Measurements from ENCODE around the gene RAB36.

RAB36 gene

DNA sequence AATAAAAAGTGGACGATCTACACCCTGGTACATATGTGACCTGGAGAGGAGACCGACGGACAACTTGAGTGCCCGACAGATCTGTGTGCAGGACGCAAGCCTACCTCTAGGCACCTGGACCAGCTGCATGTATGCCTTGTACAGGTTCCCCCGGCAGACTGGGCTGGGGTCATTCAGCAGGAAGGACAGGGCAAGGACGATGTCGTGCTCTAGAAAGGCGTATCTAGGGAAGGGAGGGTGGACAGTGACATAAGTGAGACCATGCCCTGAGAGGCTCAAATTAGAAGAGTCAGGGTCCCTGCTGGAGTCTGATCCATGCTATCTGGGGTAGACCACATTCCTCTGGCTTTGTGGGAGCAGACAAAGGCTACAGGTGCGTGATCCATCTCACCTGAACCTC, 11.4 kb upstream of the RAB36 start:
- in situ Hi-C loops (cut with MboI; ENCODE audit: low sequenced_read_pairs) = loop anchor here (25.0 kb wide), 1 partner anchor 322 kb away; no protein-coding TSS in a partner anchor

DNA sequence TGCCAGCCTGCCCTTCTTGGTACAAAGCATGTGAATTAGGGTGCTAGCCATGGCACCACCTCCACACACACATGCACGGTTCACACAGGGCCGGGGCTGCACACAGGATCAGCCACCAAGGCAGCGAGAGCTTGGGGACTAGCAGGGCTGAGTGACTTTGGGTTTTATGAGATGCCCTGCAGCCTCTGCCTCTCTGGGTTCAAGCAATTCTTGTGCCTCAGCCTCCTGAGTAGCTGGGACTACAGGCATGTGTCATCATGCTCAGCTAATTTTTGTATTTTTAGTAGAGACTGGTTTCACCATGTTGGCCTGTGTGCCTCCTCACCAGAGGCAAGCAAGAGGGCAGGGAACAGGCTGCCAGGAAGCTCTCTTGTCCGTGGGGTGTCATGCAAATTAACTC, 8.3 kb upstream of the RAB36 start:
- in situ Hi-C loops (cut with MboI; ENCODE audit: low sequenced_read_pairs) = loop anchor here (25.0 kb wide), 1 partner anchor 325 kb away; no protein-coding TSS in a partner anchor

DNA sequence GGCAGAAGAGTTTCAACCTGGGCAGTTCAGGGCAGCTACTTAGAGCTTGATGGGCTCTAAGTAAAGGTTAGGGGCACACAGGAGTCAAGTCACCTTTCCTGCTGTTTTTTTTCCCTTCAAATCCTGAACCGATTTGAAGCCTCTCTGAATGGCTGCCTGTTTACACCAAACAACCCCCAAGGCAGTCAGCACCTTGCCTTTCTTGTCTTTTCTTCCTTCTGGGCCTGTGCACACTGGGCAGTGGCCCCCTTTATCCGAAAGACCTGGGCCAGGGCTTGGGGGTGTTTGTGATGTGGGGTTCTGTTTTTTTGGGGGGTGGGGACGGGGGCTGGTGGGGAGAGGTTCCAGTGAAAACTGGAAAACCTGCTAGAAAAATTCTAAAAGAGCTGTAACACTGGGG, 7.8 kb upstream of the RAB36 start:
- in situ Hi-C loops (cut with MboI; ENCODE audit: low sequenced_read_pairs) = loop anchor here (25.0 kb wide), 1 partner anchor 325 kb away; no protein-coding TSS in a partner anchor

DNA sequence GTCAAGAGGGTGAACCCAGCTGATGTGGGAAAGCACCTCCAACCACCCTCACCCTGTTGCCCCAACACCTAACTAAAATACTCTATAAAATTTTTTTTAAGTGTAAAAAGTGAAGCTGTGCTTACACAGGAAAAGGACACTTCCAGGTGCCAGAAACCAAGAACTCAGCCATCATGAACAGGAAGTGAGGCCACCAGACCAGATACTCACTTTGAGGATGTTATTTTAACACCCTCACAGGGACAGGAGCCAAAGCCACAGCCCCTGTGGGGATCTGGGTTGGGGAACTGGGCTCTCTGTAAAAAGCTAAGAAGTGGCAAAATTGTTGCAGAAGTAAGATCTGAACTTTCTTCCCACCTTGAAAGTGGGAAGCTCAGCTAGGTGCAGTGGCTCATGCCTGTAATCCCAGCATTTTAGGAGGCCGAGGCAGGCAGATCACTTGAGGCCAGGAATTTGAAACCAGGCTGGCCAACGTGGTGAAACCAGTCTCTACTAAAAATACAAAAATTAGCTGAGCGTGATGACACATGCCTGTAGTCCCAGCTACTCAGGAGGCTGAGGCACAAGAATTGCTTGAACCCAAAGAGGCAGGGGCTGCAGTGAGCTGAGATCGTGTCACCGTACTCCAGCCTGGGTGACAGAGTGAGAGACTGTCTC, 7.2 kb upstream of the RAB36 start:
- in situ Hi-C loops (cut with MboI; ENCODE audit: low sequenced_read_pairs) = loop anchor here (25.0 kb wide), 1 partner anchor 326 kb away; no protein-coding TSS in a partner anchor

DNA sequence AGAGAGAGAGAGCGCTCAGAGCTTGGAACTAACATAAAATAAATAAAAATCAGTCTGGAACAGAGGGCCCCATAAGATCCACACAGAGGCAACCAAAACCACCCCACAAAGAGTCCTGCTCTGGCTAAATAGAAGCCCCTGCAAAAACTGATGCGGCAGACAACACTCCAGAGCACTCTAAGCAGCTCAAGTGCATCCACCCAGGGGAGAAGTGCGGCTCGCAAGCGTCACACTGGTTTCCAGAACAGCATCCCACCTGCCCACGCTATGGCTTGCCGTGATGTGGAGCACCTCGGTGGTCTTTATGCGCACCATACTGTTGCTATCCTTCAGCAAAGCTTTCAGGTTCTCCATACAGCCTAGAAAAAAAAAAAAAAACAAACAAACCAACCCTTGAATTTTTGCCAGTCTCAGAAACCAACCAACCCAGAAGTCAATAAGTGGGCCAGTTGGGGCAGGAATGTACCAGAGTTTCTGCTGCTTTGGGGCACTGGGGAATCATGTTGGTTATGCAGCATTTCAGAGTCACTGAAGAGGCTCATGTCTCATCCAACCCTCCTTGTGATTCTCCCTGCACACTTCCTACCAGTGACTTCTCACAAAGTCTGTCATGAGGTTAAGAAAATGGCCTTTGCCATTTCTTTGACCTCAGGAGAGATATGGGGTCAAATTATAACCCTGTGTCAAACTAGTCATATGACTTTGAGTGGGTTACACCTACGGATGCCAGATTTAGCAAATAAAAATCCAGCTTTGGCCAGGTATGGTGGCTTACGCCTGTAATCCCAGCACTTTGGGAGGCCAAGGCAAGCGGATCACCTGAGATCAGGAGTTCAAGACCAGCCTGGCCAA, 6.5 kb upstream of the RAB36 start:
- in situ Hi-C loops (cut with MboI; ENCODE audit: low sequenced_read_pairs) = loop anchor here (25.0 kb wide), 1 partner anchor 327 kb away; no protein-coding TSS in a partner anchor

DNA sequence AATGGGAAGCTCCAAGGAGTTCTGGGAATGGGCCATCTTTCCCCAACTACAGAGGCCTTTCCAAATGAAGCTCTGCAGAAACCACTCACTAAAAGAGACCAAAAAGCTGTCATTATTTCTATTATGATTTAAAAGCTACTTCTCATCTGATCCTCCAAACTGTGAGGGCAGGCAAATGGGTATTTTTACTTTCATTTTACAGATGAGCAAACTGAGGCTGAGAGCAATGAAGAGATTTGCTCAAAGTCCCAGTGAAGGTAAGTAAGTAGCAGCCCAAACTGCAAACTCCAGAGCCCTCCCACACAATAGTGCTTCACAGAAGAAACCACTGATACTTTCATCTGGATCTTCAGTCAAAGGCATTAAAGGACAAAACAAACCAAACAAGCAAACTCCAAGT, 4.9 kb upstream of the RAB36 start:
- in situ Hi-C loops (cut with MboI; ENCODE audit: low sequenced_read_pairs) = loop anchor here (25.0 kb wide), 1 partner anchor 328 kb away; no protein-coding TSS in a partner anchor

DNA sequence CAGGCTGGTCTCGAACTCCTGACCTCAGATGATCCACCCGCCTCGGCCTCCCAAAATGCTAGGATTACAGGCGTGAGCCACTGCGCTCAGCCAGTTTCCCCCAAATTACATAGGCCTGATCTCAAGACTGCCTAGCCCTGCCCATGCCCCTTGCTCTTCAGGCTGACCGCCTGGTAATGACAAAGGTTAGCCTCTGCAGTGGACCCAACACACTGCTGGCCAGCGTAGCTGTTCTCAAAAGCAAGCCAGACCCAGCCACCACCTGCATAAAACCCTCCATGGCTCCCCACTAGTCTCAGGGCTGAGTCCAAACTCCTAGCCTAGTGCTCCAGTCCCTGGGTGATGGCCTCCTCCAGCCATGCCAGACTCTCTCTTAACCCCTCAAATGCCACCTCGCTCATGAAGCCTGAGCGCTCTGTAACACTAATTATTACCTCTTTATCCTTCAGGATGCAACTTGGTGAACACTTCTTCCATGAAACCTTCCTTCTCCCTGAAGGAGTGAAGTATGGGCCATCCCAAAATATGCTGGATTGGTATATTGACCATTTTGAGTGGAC, 2.7 kb upstream of the RAB36 start:
- in situ Hi-C loops (cut with MboI; ENCODE audit: low sequenced_read_pairs) = loop anchor here (25.0 kb wide), 1 partner anchor 330 kb away; no protein-coding TSS in a partner anchor

DNA sequence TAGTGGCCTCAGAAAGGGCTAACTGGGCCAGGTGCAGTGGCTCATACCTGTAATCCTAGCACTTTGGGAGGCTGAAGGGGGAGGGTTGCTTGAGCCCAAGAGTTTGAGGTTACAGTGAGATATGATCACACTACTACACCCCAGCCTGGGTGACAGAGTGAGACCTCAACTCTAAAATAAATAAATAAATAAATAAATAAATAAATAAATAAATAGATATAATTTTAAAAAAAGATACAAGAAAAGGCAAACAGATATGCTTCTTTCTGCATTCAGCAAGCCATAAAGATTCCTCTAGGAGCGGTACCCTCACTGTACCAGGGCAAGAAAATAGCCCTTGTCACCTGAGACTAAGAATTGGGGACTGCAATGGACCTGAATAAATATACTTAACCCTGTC, 2.2 kb upstream of the RAB36 start:
- in situ Hi-C loops (cut with MboI; ENCODE audit: low sequenced_read_pairs) = loop anchor here (25.0 kb wide), 1 partner anchor 331 kb away; no protein-coding TSS in a partner anchor

DNA sequence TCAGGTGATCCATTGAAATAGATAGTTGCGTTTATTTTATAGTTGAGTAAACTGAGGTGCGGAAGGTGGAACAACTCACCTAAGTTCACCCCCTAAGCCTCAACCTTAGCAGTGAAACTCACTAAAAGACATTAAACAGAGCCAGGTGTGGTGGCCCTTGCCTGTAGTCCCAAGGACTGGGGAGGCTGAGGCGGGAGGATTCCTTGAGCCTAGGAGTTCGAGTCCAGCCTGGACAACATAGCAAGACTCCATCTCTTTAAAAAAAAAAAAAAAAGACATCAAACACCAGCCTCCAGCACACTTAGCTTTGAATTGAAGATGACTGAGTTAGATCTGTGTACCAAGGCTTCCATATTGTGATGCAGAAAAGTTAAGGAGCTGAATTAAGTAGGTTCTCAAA, 845 bp upstream of the RAB36 start:
- in situ Hi-C loops (cut with MboI; ENCODE audit: low sequenced_read_pairs) = loop anchor here (25.0 kb wide), 1 partner anchor 332 kb away; no protein-coding TSS in a partner anchor

DNA sequence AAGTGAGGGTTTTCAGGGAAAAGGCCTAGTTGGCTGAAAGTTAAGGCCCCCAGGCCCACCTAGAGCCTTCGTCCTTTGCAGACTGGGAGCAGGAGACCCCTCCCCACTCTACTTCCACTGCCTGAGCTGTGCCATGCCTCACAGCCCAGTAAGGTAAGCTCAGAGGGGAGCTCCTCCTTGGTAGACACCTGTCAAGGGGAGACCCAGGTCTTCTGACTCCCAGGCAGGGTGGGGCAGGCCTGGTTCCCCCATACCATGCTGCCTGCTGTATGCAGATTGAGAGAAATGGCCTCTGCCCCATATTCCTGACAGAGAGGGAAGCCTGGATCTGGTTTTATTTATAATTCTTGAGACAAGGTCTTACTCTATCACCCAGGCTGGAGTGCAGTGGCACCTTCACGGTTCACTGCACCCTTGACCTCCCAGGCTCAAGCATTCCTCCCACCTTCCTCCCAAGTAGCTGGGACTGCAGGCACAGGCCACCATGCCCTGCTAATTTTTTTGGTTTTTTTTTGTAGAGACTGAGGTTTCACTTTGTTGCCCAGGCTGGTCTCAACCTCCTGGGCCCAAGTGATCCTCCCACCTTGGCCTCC, 697 bp downstream of the RAB36 start:
- in situ Hi-C loops (cut with MboI; ENCODE audit: low sequenced_read_pairs) = loop anchor here (25.0 kb wide), 1 partner anchor 334 kb away; no protein-coding TSS in a partner anchor

DNA sequence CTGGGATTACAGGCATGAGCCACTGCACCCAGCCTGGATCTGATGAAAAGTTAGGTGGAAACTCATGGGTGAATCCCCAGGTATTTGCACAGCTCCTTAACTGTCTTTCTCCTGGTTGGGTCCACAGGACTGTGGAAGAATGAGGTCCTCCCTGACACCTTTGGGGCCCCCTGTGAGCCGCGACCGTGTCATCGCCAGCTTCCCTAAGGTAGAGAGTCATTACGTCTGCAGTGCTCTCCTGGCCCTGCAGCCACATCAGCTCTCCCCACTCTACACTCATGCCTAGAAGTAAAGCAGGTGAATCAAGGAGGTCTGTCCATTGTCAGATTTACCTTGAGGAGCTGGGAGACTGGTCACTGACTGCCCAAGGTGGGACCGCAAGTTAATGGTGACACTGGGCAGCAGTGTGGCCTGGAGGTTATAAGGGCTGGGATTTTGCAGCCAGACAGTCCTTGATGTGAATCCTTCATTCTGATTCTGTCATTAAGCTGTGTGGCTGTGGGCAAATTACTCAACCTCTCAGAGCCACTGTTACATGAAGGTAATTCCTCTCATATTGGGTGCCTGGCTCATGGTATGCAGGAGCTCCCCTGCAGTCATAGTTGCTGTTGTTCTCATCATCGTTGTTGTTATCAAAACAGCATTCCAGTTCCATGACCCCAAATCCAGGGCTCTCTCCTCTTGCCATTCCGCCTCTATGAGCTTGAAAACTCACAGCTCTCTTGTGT, 1.4 kb downstream of the RAB36 start:
- in situ Hi-C loops (cut with MboI; ENCODE audit: low sequenced_read_pairs) = loop anchor here (25.0 kb wide), 1 partner anchor 334 kb away; no protein-coding TSS in a partner anchor

DNA sequence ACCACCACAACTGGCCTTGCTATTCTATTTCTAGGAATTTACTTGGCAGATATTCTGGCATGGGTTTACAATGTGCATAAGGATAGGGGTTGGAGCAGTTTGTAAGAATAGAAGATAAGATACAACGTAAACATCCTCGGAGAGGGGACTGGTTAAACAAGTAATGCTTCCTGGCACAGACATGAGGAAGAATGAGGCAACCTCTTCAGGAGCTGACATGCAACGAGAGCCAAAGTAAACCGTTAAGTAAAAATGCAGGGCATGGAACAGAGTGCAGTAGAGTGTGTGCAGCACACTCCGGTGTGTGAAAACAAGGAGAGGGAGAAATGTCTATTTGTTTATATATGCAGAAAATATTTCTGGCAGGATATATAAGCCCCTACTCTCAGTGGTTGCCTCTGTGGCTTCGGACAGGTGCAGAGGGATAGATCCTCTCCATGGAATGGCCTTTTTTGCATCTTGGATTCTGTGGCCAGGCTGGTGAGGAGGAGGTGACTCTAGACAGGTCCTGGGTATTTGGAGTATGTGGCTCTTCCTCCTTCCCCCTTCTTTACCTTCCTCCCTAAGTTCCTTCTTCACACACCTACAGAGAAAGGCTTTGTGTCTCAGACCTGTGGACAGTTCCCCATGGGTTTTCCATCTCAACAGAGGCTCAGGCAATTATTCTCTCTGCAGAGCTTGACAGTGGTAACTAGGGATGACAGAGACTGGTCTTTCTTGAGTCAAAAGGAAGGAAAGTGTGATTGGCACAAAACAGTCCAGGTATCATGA, 2.5 kb downstream of the RAB36 start:
- in situ Hi-C loops (cut with MboI; ENCODE audit: low sequenced_read_pairs) = loop anchor here (25.0 kb wide), 1 partner anchor 336 kb away; no protein-coding TSS in a partner anchor

DNA sequence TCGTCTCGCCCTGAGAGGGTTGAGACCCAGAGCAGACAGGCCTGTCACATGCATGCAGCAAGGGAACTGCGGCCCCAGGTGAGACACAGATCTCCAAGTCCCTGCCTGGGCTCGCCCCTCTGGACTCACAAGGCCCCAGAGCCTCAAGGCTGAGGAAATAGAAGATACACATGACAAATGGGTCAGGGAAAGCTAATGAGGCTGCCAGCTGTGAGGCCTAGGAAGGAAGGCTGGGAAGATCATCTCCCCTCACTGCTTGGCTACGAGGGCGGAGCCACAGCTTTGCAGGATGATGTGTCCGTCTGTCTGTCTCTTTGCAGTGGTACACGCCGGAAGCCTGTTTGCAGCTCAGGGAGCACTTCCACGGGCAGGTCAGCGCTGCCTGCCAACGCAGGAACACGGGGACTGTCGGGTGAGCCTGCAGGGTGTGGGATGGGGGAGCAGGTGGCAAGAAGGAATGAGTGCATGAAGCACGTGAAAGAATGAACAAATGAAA, 4.5 kb downstream of the RAB36 start:
- in situ Hi-C loops (cut with MboI; ENCODE audit: low sequenced_read_pairs) = loop anchor here (25.0 kb wide), 1 partner anchor 337 kb away; no protein-coding TSS in a partner anchor

DNA sequence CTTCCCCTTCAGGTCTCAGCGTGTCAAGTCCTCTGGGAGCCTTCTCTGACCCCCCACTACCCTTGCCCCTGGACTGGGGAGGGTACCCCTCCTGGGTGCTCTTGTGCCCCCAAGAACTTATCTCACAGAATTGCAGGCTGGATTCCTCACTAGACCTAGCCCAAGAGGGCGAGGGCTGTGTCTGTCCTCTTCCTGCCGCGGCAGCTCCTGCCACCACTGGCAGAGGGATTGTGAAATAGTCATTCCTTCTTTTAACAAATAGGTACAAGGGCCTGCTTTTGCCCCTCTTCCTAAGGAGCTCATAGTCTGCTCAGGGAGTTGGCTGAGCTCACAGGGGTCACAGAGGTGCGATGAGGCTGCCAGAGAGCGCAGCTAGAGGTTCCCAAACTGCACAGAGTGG, 5.5 kb downstream of the RAB36 start:
- in situ Hi-C loops (cut with MboI; ENCODE audit: low sequenced_read_pairs) = no loop called here

DNA sequence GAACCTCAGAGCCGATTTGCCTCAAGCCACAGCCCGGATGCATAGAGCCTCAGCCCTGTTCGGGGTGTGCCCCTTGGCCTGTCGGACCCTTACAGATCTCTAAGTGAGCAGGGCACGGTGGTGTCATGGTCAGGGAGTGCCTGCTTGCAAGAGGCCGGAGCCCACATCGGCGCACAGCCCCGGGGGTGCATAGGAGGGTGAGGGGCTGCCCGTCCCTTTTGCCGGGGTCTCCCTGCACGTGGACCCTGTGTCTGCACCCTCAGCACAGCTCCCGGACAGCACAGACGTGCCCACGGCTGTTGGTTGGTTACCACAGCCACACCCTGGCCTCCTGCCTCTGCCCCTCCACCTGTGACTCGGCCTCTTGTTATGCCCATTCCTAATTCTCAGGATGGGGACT, 6.5 kb downstream of the RAB36 start:
- in situ Hi-C loops (cut with MboI; ENCODE audit: low sequenced_read_pairs) = no loop called here

DNA sequence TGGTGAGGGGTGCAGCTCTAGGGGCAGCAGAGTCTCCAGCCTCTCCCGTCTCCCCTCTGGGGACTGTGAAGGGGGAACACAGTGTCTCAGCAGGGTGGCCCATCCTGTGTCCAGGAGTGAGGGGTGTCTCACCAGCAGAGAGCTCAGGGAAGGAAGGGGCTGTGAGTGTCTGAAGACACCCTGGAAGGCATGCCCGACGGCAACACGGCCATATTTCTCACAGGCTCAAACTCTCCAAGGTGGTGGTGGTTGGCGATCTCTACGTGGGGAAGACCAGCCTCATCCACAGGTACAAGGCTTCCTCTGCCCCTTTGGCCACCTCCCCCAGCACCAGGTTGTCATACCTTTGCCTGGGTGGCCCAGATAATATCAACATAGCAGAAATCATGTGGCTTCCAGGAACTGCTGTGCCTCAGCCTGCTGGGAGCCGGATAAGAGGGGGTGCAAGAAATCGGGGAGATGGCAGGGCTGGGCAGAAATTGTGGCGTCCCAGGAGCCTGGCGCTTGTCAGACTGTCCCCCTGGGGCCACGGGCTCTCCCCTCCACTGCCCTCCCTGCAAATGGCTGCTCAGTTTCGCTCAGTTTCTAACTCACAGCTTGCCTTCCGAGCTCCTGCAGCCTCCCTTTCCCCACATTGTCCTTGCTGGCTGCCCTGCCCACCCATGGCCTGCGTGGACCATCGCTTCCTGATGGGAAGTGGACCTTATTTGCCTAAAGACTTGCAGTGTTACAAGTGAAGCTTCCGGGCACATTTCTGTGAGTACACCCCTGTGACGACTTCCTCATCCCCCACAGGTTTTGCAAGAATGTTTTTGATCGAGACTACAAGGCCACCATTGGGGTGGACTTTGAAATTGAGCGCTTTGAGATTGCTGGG, 7.2 kb downstream of the RAB36 start:
- in situ Hi-C loops (cut with MboI; ENCODE audit: low sequenced_read_pairs) = no loop called here

DNA sequence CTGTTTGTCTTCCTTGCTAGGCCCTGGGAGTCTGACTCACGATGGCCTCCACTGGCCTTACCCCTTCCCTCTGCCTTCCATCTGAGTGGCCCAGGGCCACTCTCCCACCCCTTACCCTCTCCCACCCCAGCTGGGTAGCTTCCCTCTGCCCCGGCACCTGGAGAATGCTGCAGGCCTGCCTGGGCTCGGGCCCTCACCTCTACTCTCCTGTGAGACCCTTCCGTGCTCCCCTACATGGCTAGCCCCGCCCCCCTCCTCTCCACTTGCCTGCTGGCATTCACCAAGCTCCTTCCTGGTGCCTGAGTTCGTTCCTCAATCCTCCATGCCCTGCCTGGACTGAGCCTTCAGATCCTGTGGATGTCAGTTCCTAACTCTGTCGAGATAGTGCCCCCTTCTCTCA, 8.7 kb downstream of the RAB36 start:
- in situ Hi-C loops (cut with MboI; ENCODE audit: low sequenced_read_pairs) = no loop called here

DNA sequence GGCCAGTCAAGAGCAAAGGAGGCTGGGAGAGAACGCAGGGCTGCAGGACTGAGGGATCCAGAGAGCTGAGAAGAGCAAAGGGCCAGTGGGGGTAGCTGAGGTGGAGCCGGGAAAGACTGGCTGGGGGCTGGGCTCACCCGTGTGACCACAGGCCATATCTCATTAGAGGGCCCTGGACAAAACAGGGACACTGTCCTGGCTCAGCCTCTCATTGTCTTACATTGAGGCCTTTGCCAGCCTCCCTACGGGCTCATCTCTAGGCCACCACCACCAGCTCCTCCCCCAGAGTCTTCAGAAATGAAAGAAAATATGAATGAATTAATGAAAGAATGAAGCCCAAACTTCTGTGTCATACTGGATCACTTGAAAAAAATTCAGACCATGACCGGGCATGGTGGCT, 9.2 kb downstream of the RAB36 start:
- in situ Hi-C loops (cut with MboI; ENCODE audit: low sequenced_read_pairs) = no loop called here

Measured in HL-60/S4 treated with phorbol 12-myristate 13-acetate at 8.2 ng/mL for 4 days and 3 days (cell line).